HG03432 (cell line): Measurements from ENCODE around the gene CTAG2.
"Not testable (repeated sequence)": the region's sequence is repeated elsewhere in the genome, so short reads cannot be mapped to it uniquely, and the experiment has no call there.

ENCODE experiments used
- ATAC-seq: cut with Tn5 transposase; IDR thresholded peaks from one replicate; pipeline ENCODE4 v1.9.1; 2021; ENCODE audit warnings: mild to moderate bottlenecking, moderate library complexity; ENCODE audit not compliant: unreplicated experiment

The CTAG2 gene

GRCh38 chrX:154653413-154653812, at the start of gene CTAG2:
CTAG2 (minus strand) TSS chrX:154653579; CDS start chrX:154653515, 64 bp downstream.
- not testable (repeated sequence) for ATAC-seq

GRCh38 chrX:154698630-154699248, 45.4 kb upstream of the CTAG2 start:
- ATAC-seq, result no peak

- no peak for ATAC-seq
Observed at GRCh38 chrX:154696676-154697045, 43.3 kb upstream of the CTAG2 start.

DNA sequence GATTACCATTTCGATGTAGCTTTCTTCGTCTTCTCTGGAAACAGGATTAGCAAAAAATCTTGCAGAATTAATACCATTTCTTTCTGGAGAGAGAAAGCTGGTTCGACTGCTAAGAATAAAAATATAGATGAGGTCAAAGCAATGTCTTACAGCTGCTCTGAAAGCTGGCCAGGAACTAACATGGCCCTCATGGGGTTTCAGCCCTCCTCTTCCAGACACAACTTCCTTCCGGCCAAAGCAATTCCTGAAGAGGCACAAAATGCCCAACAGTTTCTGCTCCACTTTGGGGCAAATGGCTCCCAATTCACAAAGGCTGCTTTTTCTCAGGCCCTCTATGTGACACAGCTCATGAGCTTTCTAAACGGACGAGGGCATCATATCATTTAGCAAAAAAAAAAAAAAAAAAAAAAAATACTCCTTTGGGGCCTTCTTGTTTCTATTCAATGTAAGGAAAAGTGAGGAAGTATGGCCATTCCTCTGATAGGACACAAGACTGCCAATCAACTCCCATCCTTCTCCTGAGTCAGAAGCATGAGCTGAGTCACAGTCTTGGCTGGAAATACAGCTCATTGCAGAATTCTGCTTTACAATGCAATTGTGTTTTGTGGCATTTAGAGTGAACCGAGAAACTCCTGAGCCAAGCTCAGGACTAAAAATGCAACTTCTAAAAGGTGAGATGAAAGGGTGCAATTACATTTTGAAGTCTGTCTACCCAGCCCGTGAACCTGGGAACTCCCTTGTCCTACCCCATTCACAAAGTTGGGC, 42.7 kb upstream of the CTAG2 start:
- no peak for ATAC-seq

- ATAC-seq, result no peak
Observed at GRCh38 chrX:154693394-154693793, 40.0 kb upstream of the CTAG2 start.

- not testable (repeated sequence) for ATAC-seq
Observed at GRCh38 chrX:154690438-154690837, 37.1 kb upstream of the CTAG2 start.

DNA sequence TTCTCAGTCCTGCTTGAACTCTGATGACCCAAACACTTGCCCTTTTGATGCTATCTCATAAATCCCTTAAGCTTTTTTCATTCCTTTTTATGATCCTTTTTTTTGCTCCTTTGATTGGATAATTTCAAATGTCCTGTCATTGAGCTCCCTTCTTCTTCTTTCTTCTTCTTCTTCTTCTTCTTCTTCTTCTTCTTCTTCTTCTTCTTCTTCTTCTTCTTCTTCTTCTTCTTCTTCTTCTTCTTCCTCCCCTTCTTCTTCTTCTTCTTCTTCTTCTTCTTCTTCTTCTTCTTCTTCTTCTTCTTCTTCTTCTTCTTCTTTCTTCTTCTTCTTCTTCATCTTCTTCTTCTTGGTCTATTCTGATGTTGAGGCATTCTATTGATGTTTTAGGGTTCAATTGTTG, 18.7 kb upstream of the CTAG2 start:
- not testable (repeated sequence) for ATAC-seq

DNA sequence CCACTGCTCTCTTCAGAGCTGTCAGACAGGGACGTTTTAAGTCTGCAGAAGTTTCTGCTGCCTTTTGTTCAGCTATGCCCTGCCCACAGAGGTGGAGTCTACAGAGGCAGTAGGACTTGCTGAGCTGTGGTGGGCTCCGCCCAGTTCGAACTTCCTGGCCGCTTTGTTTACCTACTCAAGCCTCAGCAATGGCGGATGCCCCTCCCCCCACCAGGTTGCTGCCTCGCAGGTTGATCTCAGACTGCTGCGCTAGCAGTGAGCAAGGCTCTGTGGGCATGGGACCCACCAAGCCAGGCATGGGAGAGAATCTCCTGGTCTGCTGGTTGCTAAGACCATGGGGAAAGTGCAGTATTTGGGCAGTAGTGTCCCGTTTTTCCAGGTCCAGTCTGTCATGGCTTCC, 17.5 kb upstream of the CTAG2 start:
- not testable (repeated sequence) for ATAC-seq

DNA sequence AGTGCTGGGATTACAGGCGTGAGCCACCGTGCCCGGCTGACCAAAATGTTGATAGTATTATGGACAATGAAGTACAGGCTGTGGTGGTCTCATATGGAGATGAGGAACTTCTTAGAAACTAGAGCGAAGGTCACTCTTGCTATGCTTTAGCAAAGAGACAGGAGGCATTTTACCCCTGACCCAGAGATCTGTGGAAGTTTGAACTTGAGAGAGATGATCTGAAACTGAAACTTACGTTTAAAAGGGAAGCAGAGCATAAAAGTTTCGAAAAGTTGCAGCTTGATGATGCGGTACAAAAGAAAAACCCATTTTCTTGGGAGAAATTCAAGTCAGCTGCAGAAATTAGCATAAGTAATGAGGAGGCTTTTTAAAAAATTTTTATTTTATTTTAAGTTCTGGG, 8.5 kb upstream of the CTAG2 start:
- ATAC-seq, result no peak

DNA sequence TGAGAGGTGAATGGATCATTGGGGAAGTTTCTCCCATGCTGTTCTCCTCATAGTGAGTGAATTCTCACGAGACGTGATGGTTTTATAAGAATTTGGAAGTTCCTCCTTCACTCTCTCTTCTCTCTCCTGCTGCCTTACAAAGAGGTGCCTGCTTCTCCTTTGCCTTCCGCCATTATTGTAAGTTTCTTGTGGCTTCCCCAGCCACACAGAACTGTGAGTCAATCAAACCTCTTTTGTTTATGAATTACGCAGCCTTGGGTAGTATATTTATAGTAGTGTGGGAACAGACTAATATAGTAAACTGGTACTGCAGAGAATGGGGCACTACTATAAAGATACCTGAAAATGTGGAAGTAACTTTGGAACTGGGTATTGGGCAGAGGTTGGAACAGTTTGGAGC, 7.8 kb upstream of the CTAG2 start:
- ATAC-seq, result no peak

- ATAC-seq, result no peak
Observed at GRCh38 chrX:154660541-154660940, 7.2 kb upstream of the CTAG2 start.

DNA sequence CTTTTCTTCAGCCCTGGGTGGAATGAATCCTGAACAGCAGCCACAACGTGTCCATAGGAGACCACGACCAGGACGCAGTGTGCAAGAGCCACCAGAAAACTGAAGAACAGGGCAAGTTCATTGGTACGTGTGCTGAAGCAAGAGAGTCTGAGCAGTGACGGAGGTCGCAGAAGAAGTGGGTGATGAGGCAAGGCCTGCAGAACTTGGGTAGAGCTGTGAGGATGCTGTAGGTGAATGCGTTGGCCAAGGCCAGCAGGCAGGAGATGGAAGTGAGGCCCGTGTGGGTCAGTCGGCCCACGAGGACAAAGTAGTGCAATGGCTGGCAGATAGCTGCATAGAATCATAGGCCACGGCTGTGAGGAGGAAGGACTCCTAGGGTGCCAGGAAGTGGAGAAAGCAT, 5.6 kb upstream of the CTAG2 start:
- no peak for ATAC-seq

DNA sequence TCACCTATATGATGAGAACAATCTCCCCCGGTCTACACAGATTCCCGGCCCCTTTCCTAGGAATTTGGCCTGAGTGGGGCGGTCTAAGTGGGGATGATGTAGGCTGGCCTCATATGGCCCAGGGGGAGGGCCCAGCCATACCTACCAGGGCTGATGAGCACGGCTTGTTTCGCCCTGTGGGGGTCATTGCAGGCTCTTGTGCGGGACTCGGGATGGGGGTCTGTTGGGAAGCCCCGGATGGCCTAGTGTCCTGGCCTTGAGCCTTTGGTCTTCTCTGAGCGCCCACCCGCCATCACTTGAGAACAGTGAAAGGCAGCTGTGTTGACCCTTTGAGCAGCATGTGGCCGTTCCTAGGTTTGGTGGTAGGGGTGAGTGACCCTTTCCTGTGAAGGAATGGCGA, 4.8 kb upstream of the CTAG2 start:
- ATAC-seq, result no peak

DNA sequence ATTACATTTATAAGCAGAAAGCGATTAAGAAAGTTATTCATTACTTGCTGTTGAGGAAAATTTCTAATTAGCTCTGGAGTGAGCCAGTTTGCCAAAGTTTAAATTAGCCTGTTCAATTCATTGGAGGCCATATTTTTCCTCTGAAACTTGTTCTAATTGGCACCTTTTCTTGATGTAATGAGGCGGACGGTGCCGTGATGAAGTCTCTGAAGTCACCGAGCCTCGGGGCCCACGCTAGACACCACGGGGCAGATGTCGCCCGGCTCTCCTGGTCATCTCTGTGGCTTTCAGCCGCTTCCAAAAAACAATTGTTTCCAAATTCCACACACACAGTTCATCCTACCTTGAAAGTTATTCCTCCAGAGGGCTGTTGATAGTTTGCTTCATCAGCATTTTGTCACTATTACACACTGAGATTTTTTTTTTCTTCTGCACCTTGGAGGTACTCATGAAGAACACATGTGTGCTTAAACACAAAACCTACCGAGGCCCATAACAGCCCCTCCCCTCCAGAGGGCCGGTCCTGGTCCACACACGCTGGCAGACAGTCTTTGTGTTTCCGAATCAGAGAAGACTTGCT, 3.9 kb upstream of the CTAG2 start:
- no peak for ATAC-seq

GRCh38 chrX:154655786-154656185, 2.4 kb upstream of the CTAG2 start:
- ATAC-seq, result no peak

DNA sequence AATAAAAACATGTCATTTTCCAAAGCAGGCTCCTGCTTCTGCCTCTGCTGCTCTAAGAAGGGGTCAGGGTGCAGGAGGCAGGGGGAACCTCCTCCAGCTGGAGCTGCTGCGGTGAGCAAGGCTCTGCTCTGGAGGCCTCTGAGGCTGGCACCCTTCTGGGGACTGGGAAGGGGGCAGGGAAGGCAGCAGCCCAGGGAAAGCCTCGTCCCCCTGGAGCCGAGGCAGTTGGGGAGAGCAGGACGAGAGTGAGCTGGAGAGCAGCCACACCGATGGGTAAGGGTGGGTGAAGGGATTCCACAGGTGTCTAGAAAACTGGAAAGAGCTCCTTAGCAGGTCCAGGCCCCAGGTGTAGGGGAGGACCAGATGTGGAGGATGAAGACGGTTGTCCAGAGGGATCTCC, 2.0 kb upstream of the CTAG2 start:
- ATAC-seq, result no peak

- ATAC-seq, result no peak
Observed at GRCh38 chrX:154654925-154655324, 1.5 kb upstream of the CTAG2 start.

GRCh38 chrX:154654372-154654771, 993 bp upstream of the CTAG2 start:
- no peak for ATAC-seq

- no peak for ATAC-seq
Observed at GRCh38 chrX:154653048-154653401, 354 bp downstream of the CTAG2 start.

DNA sequence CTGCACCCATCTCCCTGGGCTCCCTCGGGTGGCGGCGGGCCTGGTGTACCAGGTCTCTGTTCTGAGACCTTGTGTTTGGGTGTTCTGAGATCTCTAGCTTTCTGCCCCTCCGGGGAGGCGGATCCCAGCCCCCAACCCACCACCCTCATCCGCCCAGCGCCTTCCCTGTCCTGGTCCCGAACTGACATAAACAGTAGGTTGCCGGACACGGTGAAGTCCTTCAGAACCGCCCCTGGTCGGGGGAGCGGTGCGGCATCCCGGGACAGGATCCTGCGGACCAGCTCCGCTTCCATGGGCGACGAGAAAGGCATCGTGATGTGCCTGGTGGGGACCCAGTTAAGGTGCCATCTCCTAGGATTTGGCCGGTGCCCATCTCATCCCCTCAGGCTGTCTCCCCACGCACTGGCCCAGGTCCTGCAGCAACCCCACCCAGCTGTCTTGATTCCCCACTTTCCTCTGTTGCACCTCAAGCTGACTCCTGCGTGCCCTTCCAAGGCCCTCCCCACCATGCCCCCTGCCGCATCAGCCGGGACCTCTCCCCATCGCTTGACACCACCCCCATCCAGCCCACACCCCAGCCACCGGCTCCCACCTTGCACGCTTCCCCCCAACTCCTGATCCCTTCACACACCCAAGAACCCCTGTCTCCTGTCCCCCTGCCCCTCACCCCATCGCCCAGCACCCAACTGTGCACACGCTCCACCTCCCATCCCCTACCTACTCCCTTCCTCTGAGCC, 900 bp downstream of the CTAG2 start:
- ATAC-seq, result no peak

- ATAC-seq, result no peak
Observed at GRCh38 chrX:154650221-154650510, 3.2 kb downstream of the CTAG2 start.
